HG03558 (cell line): Measurements from ENCODE around the gene PDIA2.
"Not testable (repeated sequence)": the region's sequence is repeated elsewhere in the genome, so short reads cannot be mapped to it uniquely, and the experiment has no call there.

Experiments
- ATAC-seq: cut with Tn5 transposase; IDR thresholded peaks from one replicate; pipeline ENCODE4 v1.9.1; 2021; ENCODE audit warnings: moderate number of reproducible peaks; ENCODE audit not compliant: unreplicated experiment; ENCODE audit errors: extremely low read depth

The PDIA2 gene

DNA sequence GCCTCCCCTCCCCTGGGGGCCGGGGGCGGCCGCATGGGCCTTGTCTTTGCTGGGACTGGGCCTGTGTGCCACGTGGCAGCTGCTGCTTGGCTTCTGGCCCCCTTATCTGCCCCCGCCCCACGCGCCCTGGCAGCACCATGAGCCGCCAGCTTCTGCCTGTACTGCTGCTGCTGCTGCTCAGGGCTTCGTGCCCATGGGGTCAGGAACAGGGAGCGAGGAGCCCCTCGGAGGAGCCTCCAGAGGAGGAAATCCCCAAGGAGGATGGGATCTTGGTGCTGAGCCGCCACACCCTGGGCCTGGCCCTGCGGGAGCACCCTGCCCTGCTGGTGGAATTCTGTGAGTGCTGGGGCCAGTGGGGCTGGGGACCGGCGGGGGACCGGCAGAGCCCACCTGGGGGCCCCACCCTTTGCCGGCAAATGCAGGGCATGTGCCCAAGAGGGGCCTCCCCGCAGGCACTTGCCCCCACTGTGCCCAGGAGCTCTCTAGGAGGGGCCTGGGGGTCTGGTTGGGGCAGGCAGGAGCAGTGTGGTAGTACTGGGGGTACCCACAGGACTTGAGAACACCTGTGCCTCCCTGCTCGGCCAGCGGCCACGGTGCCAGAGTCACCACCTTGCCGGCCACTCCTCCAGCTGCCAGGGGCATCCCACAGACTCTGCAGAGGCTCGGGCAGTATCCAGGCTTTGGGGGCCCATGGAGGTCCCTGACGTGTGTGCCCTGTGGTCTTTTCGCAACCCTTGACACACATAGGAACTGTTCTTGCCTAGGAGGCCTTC, at the start of gene PDIA2:
PDIA2 (plus strand) TSS at position 132 of the 773 bp plus-strand sequence; CDS start at position 138, 6 bp downstream.
- ATAC-seq: no peak

GRCh38 chr16:234468-235305, 48.3 kb upstream of the PDIA2 start, which contains the start of gene FAM234A:
FAM234A (plus strand) TSS chr16:234821; CDS start chr16:254414, 19,593 bp downstream.
- peak; percentile 74 for ATAC-seq

DNA sequence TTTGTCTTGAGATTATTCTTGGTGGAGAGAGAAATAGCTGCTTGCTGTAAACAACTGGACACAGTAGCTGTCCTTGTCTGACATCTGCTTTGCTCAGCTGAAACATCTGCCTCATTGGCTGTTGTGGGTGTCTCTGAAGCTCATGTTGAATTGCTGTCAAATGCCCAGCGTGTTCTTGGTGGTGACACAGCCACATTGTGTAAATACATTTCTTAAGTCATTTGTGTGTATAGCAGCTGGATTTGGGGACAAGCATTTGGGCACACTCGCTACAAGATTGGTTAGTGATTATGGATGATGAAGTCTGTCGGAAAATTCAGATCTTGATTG, 43.1 kb upstream of the PDIA2 start:
- no peak for ATAC-seq

DNA sequence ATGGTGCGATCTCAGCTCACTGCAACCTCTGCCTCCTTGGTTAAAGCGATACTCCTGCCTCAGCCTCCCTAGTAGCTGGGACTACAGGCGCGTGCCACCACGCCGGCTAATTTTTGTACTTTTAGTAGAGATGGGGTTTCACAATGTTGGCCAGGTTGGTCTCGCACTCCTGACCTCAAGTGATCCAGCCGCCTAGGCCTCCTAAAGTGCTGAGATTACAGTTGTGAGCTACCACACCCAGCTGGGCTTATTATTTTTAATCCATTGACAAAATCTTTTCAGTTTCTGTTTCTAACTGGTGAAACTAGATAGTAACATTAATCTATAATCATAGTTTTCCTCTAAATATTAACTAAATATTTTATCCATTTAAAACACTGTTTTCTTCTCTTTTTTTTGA, 42.4 kb upstream of the PDIA2 start:
- ATAC-seq: no peak

- no peak for ATAC-seq
Measured at GRCh38 chr16:242281-242680, 40.7 kb upstream of the PDIA2 start.

GRCh38 chr16:243348-243747, 39.6 kb upstream of the PDIA2 start:
- no peak for ATAC-seq

GRCh38 chr16:245105-245504, 37.9 kb upstream of the PDIA2 start:
- ATAC-seq: no peak

DNA sequence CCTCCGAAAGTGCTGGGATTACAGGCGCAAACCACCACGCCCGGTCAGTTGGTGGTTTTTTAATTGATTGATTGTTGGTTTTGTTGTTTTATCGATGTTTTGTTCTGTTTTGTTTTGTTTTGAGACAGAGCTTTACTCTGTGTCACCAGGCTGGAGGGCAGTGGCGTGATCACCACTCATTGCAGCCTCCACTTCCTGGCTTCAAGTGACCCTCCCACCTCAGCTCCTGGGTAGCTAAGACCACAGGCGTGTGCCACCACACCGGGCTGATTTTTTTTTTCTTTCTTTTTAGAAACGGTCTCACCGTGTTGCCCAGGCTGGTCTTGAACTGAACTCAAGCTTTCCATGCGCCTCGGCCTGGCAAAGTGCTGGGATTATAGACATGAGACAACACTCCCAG, 35.9 kb upstream of the PDIA2 start:
- ATAC-seq: no peak

DNA sequence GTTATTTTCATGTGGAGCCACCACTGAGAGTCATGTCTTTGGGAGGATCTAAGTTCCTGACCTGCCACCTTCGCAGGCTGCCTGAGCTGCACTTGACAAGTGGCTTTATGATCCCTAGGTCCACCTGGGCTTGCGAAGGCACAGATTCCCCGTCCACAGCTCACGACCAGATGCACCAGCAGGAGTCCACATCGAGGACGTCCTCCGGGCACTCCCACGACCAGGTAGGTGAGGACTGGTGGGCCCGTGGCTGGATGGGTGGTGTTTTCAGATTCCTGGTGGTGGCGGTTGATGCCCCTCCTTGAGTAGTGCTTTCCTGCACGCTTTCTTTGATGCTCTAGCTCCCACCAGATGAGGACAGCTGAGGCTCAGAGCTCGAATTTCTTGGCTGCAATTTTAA, 33.5 kb upstream of the PDIA2 start:
- no peak for ATAC-seq

DNA sequence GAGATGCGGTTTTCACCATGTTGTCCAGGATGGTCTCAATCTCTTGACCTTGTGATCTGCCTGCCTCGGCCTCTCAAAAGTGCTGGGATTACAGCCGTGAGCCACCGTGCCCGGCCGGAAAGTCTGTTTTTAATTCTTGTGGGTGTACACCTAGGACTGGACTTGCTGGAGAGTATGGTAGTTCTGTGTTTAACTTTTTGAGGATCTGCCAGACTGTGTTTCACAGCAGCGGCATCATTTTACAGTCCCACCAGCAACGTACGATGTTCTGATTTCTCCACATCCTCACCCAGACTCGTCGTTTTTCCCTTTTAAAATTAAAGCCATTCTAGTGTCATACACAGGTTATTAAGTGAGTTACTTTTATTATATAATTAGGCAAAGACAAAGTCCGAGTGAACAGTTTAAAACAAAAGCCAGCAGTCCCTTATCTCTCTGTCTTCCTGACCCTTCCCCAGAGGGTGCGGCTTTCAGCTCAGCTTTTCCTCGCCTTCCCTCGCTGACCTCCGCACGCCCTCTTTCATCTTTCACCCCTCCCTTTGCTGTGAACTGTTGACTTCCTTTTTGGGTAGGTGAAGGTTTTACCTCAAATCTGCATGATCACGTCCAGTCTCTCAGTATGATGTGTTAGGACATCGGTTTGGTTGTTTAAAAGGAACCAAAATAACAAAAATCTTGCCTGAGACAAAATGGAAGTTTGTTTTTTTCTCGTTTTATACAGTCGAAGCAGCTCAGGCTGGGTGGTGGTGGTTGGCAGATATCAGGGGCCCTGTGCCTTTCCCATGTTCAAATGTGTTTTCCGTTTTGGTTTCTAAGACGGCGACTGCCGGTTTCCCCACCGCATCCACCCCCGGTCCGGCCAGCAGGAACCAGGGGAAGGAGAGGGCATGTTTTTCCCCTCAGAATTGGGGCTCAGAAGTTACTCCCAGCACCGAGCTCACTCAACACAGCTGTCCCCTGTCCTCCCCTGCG, 30.3 kb upstream of the PDIA2 start:
- ATAC-seq: no peak

- no peak for ATAC-seq
Measured at GRCh38 chr16:253833-254232, 29.1 kb upstream of the PDIA2 start.

GRCh38 chr16:254461-254860, 28.5 kb upstream of the PDIA2 start:
- ATAC-seq: no peak

DNA sequence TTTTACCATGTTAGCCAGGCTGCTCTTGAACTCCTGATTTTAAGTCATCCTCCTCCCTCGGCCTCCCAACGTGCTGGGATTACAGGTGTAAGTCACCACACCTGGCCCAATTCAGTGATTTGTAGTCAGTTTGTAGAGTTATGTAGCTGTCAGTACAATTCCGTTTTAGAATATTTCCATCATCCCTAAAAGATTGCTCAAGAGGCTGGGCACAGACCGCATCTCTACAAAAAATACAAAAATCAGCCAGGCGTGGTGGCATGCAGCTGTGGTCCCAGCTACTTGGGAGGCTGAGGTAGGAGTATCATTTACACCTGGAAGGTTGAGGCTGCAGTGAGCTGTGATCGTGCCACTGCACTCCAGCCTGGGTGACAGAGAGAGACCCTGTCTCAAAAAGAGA, 27.8 kb upstream of the PDIA2 start:
- ATAC-seq: no peak

DNA sequence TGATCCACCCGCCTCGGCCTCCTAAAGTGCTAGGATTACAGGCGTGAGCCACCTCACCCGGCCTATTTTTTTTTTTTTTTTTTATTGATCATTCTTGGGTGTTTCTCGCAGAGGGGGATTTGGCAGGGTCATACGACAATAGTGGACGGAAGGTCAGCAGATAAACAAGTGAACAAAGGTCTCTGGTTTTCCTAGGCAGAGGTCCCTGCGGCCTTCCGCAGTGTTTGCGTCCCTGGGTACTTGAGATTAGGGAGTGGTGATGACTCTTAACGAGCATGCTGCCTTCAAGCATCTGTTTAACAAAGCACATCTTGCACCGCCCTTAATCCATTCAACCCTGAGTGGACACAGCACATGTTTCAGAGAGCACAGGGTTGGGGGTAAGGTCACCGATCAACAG, 24.9 kb upstream of the PDIA2 start:
- not testable (repeated sequence) for ATAC-seq

GRCh38 chr16:259226-259625, 23.7 kb upstream of the PDIA2 start:
- no peak for ATAC-seq

GRCh38 chr16:259814-260253, 23.1 kb upstream of the PDIA2 start:
- no peak for ATAC-seq

- ATAC-seq: no peak
Measured at GRCh38 chr16:260326-260725, 22.6 kb upstream of the PDIA2 start.

DNA sequence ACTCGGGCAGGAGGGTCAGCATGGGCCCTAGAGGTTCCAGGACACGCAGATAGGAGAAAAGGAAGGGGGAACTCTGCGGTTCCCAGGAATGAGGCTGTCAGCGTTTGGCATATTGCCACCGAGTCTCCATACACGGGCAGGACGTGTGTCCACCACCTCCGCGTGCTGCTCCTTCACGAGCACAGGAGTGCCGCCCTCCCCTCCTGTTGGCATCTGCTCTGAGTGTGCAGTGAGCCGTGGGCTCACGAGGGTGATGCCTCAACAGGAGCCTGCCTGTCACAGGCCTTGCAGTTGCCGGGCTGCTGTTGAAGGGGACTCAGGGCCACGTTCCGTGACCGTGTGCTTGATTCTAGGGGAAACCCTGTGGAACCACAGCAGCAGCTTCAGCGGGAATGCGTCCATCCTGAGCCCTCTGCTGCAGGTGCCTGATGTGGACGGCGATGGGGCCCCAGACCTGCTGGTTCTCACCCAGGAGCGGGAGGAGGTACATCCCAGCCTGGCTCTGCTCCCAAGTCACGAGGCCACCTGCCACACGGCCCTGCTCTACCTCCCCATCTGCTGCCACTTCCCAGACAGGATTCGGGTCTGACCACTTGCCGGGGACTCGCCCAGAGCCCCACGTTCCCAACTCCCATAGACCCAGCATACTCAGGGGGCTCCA, 21.8 kb upstream of the PDIA2 start:
- ATAC-seq: no peak

DNA sequence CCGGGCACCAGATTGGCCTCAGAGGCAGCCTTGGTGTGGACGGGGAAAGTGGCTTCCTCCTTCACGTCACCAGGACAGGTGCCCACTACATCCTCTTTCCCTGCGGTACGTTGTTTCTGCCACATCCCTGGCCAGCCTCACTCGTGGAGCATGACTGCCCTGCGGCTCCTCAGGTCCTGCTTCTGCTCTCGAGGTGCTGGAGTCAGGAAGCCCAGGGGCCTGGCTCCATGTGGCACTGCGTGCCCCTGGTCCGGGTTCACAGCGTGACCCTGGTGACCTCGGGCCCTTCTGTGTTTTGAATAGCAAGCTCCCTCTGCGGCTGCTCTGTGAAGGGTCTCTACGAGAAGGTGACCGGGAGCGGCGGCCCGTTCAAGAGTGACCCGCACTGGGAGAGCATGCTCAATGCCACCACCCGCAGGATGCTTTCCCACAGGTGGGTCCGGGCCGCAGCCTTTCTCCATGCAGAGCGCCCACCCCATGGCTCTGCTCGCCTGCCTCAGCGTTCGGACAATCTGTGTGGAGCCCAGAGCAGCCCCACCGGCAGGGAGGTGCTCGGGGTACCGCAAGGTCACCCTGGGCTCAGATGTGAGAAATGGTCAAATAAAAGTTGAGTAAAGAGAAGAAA, 20.7 kb upstream of the PDIA2 start:
- no peak for ATAC-seq
